Measurements from ENCODE around the gene UBC. TPM values are rescaled to one million over a fixed set of nuclear protein-coding genes. Genes with fewer than 3 reads are reported as not detected.
A peak's percentile ranks its signal among the peaks of the same experiment; 100 is the strongest.

UBC gene
- total RNA-seq, 1 experiment from 2014 or later, result 503 TPM

GRCh38 chr12:124874188-124874587 is 40.3 kb downstream of the UBC start:
- no peak for DNase-seq
- Histone ChIP-seq H3K4me1 (no peaks in the 10 kb centered on the region; the same call in 1 of the 2 replicates), H3K27me3 (no peaks in the 10 kb centered on the region; the same call in 1 of the 2 replicates), H3K36me3 (no peaks in the 10 kb centered on the region), H3K27ac (no peak overlapping the region), H3K9me3 (replicated peaks) (no peaks in the 10 kb centered on the region), H3K4me3 (no peak overlapping the region)

DNA sequence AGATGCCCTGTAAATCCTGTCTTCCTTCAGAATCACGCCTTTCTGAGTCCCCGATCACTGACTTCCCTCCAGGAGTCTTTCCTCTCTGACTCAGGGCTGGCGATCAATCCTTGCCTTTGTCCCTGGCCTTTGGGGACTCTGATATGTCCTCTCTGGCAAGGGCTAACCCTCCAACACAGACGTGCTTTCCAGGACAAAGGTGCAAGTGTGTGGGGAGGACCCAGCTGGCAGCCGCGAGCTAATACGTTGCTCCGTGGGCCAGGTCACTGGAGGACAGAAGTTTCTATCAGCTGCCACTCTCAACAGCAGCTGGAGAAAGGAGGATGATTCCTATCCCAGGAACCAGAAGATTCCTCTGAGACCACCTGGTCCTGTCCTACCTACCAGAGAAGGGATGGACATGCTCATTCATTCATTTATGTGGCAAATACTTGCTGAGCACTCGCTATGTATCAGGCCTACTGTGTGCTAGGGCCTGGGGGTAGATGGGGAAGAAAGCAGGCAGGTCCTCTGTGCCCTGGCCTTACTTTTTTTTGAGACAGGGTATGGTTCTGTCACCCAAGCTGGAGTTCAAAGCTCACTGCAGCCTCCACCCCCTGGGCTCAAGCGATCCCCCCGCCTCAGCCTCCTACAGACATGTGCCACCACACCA is 42.3 kb downstream of the UBC start:
- no peaks in the 10 kb centered on the region for H3K36me3 ChIP-seq
- peak; percentile 22 to 64 for DNase-seq
- H3K27ac ChIP-seq, result no peak overlapping the region
- no peaks in the 10 kb centered on the region; the same call in 1 of the 2 replicates for H3K4me1 ChIP-seq
- H3K9me3 ChIP-seq (replicated peaks), result no peaks in the 10 kb centered on the region
- H3K27me3 ChIP-seq, result no peaks in the 10 kb centered on the region; the same call in 1 of the 2 replicates
- H3K4me3 ChIP-seq, result no peak overlapping the region

GRCh38 chr12:124871297-124871696 is 43.2 kb downstream of the UBC start:
- Histone ChIP-seq H3K36me3 (no peaks in the 10 kb centered on the region), H3K4me3 (no peak overlapping the region), H3K9me3 (replicated peaks) (no peaks in the 10 kb centered on the region), H3K27me3 (no peaks in the 10 kb centered on the region; the same call in 1 of the 2 replicates), H3K4me1 (no peaks in the 10 kb centered on the region; the same call in 1 of the 2 replicates), H3K27ac (no peak overlapping the region)
- no peak for DNase-seq

DNA sequence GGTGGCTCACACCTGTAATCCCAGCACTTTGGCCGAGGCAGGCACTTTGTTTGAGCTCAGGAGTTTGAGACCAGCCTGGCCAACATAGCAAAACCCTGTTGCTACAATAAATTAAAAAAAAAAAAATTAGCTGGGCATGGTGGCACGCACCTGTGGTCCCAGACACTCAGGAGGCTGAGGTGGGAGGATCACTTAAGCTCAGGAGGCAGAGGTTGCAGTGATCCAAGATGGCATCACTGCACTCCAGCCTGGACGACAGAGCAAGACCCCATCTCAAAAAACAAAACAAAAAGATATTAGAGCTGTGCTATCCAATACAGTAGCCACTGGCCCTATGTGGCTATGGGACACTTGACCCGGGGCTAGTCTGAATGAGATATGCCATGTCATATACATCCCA is 43.9 kb downstream of the UBC start:
- H3K4me1 ChIP-seq, result no peaks in the 10 kb centered on the region; the same call in 1 of the 2 replicates
- no peak for DNase-seq
- no peaks in the 10 kb centered on the region for H3K9me3 ChIP-seq (replicated peaks)
- H3K27me3 ChIP-seq, result no peaks in the 10 kb centered on the region; the same call in 1 of the 2 replicates
- no peak overlapping the region for H3K4me3 ChIP-seq
- no peak overlapping the region for H3K27ac ChIP-seq
- H3K36me3 ChIP-seq, result no peaks in the 10 kb centered on the region

DNA sequence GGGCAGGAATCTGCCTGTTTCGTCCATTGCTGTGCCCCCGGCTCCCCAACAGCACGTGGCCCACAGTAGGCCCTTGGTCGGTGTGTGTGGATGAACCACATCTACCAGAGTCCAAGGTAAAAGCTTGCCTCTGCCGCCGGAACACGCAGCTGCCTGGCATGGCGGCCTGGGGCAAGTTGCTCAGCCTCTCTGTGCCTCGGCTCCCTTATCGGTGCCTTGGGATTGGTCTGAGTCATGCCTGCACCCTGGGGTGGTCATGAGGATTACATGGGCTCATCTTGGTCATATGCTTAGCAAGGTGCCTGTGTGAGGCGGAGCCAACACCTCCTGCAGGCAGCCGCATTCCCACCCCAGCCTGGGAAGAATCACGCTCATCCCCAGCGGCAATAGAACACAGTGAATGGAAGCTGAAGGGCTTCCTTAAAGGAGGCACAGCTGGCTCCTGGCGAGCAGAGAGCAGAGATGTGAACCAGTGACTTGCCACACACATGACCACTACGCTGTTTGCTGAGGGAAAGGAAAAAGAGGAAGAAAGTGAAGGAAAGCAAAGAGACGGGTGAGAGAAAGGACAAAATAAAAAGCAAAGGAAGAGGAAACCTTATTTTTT is 45.3 kb downstream of the UBC start:
- no peaks in the 10 kb centered on the region for H3K9me3 ChIP-seq (replicated peaks)
- H3K36me3 ChIP-seq, result no peaks in the 10 kb centered on the region

DNA sequence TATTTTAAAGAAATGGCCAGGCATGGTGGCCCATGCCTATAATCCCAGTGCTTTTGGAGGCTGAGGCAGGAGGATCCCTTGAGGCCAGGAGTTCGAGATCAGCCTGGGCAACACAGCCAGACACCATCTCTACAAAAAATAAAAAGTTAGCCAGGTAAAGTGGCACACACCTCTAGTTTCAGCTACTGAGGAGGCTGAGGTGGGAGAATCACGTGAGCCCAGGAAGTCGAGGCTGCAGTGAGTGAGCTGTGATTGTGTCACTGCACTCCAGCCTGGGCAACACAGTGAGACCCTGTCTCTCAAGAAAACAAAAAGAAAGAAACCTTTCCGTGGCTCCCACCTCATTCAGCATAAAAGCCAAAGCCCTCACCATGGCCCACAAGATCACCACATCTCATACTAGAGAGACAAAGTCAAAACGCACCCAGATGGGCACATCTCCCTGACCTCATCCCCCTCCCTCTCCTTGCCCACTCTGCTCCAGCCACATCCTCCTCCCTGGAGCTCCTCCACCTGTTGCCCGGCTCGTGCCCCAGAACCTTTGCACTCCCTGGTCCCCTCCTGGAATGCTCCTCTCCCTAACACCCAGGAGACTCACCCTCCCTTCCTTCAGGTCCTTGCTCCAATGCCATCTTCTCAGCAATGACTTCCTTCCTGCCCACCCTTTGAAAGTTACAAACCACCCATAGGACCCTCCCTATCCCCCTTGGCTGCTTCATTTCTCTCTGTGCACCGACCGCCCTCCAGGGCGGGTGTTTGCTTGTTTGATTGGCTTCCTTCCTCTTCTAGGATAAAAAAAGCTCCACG is 46.0 kb downstream of the UBC start:
- Histone ChIP-seq H3K27ac (no peak overlapping the region), H3K36me3 (no peaks in the 10 kb centered on the region), H3K4me3 (no peak overlapping the region), H3K27me3 (no peaks in the 10 kb centered on the region; the same call in 1 of the 2 replicates), H3K4me1 (peaks cover 3% of the 10 kb centered on the region), H3K9me3 (replicated peaks) (no peaks in the 10 kb centered on the region)
- DNase-seq, result no peak

More for the DNA sequence above, 45.3 kb downstream of the UBC start:
- H3K4me1 ChIP-seq, result peaks cover 2% of the 10 kb centered on the region
- no peaks in the 10 kb centered on the region; the same call in 1 of the 2 replicates for H3K27me3 ChIP-seq
- no peak overlapping the region for H3K4me3 ChIP-seq
- H3K27ac ChIP-seq, result no peak overlapping the region
- peak in 1 of 2 experiments; percentile 29 for DNase-seq

GRCh38 chr12:124867401-124867930 is 47.0 kb downstream of the UBC start:
- Histone ChIP-seq H3K27me3 (no peaks in the 10 kb centered on the region; the same call in 1 of the 2 replicates), H3K9me3 (replicated peaks) (no peaks in the 10 kb centered on the region), H3K27ac (no peak overlapping the region), H3K36me3 (no peaks in the 10 kb centered on the region), H3K4me3 (no peak overlapping the region), H3K4me1 (peaks cover 3% of the 10 kb centered on the region)
- no peak for DNase-seq

DNA sequence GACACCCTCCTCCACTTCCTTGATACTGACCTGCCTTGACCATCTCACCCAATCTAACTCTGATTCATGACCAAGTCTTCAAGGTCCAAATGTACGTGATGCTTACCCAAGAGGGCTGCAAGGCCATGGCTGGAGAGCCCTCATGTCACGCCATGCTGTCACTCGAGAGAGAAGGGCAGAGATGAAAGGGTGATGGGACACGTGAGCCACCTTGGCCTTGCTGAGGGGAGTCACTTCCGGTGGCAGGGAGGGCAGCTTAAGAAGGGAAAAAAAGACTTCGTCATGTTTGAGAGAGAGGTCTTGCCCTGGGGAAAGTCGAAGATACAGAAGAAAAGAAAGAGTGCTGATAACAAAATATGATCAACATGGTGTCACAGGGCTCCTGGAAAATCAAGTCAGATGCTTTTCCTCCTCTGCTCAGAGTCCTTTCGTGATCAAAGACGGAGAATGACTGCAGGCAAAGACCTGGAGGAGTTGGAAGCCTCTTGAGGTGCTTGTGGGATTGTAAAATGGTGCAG is 47.5 kb downstream of the UBC start:
- Histone ChIP-seq H3K27ac (no peak overlapping the region), H3K4me1 (peaks cover 3% of the 10 kb centered on the region), H3K27me3 (no peaks in the 10 kb centered on the region; the same call in 1 of the 2 replicates), H3K9me3 (replicated peaks) (no peaks in the 10 kb centered on the region), H3K4me3 (no peak overlapping the region), H3K36me3 (no peaks in the 10 kb centered on the region)
- DNase-seq, result no peak

- H3K9me3 ChIP-seq (replicated peaks), result no peaks in the 10 kb centered on the region
- H3K27me3 ChIP-seq, result no peaks in the 10 kb centered on the region; the same call in 1 of the 2 replicates
- H3K27ac ChIP-seq, result no peak overlapping the region
- no peak for DNase-seq
- no peaks in the 10 kb centered on the region for H3K36me3 ChIP-seq
- H3K4me3 ChIP-seq, result no peak overlapping the region
- H3K4me1 ChIP-seq, result peaks cover 6% of the 10 kb centered on the region
Observed at GRCh38 chr12:124866195-124866882, 48.1 kb downstream of the UBC start.

DNA sequence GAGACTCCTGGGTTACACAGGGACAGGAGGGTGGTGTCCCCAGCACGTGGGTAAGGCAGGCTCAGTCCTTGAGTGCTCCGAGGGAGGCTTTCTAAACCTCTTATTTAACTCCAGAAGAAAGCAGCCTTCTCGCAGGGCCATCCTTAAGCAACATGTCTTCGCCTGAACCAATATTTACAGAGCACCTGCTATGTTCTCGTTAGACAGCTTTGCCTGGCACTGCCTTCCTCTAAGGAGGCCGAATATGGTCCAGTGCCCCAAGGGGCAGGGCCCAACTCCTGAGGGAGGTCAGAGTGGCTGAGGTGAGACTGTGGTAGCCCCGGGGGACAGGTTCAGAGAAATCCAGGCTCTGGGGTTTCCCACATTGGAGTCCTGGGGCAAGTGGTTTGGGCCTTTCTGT is 48.7 kb downstream of the UBC start:
- H3K4me3 ChIP-seq, result no peak overlapping the region
- H3K4me1 ChIP-seq, result peaks cover 6% of the 10 kb centered on the region
- H3K27ac ChIP-seq, result no peak overlapping the region
- H3K27me3 ChIP-seq, result no peaks in the 10 kb centered on the region; the same call in 1 of the 2 replicates
- DNase-seq, result no peak
- no peaks in the 10 kb centered on the region for H3K9me3 ChIP-seq (replicated peaks)
- no peaks in the 10 kb centered on the region for H3K36me3 ChIP-seq

DNA sequence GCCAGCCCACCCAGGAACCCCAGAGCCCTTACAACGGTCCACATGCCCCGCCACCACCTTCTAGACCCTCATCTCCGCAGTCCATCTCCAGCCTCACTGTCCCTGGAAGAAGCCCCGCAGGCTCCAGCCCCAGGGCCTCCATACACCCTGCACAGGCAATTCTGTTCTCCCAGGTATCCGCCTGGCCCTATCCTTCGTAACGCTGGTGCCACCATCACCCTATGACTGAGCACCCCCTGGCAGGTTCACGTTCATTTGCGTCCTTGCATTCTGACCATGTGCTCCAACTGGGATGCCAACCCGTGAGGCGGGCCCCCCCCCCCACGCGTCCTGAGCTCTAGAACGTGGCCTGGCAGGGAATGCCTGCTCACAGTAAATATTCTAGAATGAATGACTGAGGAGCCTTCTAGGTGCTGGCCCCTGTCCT is 50.1 kb downstream of the UBC start:
- Histone ChIP-seq H3K4me3 (peak overlapping the region; percentile 97), H3K36me3 (no peaks in the 10 kb centered on the region; the same call in 1 of the 2 replicates), H3K4me1 (peaks cover 6% of the 10 kb centered on the region), H3K27me3 (no peaks in the 10 kb centered on the region), H3K27ac (peak overlapping the region; percentile 70), H3K9me3 (replicated peaks) (no peaks in the 10 kb centered on the region)
- no peak for DNase-seq

- Histone ChIP-seq H3K9me3 (replicated peaks) (no peaks in the 10 kb centered on the region), H3K27ac (peak within 1 kb of the TSS; percentile 70), H3K27me3 (no peaks in the 10 kb centered on the region), H3K4me1 (peaks cover 6% of the 10 kb centered on the region), H3K36me3 (no peaks in the 10 kb centered on the region; the same call in 1 of the 2 replicates), H3K4me3 (peak within 1 kb of the TSS; percentile 97)
- DNase-seq, result peak; percentile 84 to 89
Observed at GRCh38 chr12:124863416-124864325, 50.8 kb downstream of the UBC start, which contains the start of gene SCARB1. Gene SCARB1 (minus strand): TSS chr12:124863864. CDS start chr12:124863720, 144 bp downstream.
